H1 (cell line): ENCODE measurements around the gene DTNB.

ENCODE experiments used
- RNF2 ChIP-seq: fragments of 200-900, 300-1000 bp; sonication (generic); IDR thresholded peaks from 2 replicates; pipeline ENCODE4 v1.7.1; 2016; ENCODE audit warnings: borderline replicate concordance, low read depth, mild to moderate bottlenecking, antibody characterized with exemption, low read length; ENCODE audit not compliant: poor library complexity, severe bottlenecking; ENCODE audit errors: missing control alignments
- TBP ChIP-seq: IDR thresholded peaks from 2 replicates; pipeline ENCODE4 v1.6.1; 2011; ENCODE audit warnings: low read depth, low read length, improper control_type of control experiment
- TF ChIP-seq, protein P1 (sequence below): IDR thresholded peaks from 2 replicates; pipeline ENCODE4 v1.6.1; 2011; ENCODE audit warnings: low read length, improper control_type of control experiment

DNA sequence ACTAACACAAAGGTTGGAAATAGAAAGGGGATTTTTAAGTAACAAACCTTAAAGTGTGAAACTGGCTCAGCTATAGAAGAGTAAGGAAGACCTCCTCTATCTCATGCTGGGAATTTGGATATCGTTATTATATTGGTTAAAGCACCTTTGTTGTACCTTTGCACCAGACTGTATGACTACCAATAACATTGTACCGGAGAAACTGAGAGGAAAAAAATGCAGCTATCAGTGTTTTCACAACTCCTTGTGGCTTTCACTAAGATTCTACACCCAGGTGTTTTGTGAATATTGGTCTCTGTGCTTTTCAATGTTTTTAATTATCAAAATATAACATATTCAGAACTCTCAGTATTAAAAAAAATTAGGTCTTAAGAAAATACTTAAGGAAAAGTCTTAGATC lies 48.7 kb downstream of the DTNB start:
- TF ChIP-seq RNF2 (no peak), TBP (no peak)
- TF ChIP-seq, protein P1, sequence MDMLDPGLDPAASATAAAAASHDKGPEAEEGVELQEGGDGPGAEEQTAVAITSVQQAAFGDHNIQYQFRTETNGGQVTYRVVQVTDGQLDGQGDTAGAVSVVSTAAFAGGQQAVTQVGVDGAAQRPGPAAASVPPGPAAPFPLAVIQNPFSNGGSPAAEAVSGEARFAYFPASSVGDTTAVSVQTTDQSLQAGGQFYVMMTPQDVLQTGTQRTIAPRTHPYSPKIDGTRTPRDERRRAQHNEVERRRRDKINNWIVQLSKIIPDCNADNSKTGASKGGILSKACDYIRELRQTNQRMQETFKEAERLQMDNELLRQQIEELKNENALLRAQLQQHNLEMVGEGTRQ, result no peak
